HG03439 (cell line): ENCODE measurements around the gene SH3GL2.

Experiments used
- ATAC-seq: cut with Tn5 transposase; IDR thresholded peaks from one replicate; pipeline ENCODE4 v1.9.1; 2021; ENCODE audit warnings: mild to moderate bottlenecking, moderate library complexity; ENCODE audit not compliant: unreplicated experiment

SH3GL2 gene

DNA sequence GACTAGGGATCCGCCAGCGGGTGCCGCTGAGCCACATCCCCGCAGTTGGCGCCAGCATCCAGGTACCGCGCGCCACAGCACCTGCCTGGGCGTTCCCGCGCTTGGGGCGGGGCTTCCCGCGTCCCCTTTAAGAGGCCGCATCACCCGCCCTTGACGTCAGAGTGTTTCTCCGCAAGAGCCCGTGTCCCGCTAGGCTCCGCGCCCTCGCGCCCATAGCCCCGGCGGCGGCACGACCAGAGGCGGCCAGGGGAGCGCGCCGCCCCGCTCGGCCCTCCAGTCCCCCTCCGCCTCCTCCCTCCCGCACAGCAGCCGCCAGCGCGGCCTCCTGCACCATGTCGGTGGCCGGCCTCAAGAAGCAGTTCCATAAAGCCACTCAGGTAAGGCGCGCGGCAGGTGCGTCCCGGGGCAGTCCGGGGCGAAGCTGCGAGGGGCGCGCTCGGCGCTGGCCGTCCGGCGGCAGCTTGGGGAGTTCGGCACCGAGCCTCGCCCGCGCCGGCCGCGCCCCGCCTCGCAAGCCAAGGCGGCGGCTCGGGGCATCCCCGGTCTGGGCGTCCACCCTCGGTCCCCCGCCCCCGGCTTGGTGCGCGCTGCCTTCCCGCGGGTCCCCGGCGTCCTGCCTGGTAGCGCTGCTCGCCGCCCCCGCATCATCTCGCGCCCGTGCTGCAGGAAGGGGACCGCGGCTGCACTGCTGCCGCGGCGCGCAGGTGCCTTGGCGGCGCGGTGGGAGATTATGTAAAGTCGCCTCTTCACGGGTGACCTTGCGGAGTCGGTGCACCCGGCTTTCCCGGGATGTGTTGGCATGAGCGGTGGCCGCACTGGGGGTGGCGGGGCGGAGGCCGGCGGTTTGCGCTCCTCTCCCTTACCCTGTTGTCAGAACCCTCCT lies at the start of gene SH3GL2:
Gene SH3GL2, plus strand, starts transcription at position 156 of the 883 bp plus-strand sequence.
- ATAC-seq: peak; percentile 77

DNA sequence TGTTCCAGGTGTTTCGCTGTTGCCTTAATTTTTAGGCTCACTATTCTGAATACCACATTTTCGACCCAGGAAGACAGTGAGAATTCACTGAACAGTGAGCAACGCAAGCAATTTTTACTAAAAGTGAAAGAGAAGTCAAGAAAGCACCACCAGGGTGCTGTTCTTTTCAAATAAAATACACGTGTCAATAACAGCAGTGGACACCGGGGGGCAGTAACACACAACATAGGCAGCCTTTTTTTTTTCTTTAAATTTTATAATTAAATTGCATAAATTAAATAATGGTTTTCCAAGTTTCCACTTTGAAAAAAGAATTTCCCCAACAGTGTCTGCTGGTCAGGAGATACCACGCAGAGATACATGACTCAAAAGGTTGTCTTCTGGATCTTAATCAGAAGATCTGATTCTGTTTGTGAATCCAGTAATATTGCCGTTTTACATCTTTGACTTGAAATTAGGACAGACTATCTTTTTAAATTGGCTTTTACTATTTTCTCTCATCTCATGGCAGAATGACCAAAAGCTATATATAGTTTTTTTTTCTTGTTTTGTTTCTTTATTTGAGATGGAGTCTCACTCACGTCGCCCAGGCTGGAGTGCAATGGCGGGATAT lies 47.1 kb upstream of the SH3GL2 start:
- ATAC-seq: peak; percentile 88

DNA sequence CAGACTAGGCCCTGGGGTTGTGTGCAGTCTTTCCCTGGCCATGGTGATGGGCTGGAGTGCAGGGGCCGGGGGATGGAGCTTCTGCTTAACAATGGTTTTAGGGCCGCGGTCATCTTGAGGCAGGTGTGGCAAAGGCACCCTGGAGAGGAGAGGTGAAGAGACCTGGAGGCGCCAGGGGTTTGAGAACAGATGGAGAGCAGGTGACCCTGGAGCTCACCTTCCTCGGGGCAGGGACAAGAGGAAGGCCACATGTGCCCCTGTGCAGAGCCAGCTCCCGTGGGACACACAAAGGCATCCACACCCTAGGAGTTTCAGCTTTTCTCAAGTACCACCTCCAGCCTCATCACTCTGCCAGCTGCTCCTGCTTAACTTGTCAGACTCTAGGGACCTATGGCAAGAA lies 46.4 kb upstream of the SH3GL2 start:
- ATAC-seq: no peak

DNA sequence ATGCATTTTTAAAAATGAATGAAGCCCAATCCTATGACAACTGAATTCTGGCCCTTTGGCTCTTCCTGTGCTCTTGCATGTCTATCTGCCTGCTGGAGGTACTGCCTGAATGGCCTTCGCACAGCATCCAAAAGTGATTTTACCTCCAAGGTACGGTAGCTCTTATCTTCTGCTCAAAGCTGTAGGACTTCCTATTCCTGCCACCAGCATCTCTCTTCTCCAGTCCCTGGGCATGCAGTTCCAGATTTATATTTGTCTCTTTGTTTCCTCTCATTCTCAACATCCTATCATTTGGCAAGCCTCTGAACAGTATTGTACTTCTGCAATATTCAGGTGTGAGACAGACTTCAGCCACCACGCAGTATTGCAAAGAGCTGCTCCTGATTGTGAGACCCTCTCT lies 43.7 kb upstream of the SH3GL2 start:
- no peak for ATAC-seq

DNA sequence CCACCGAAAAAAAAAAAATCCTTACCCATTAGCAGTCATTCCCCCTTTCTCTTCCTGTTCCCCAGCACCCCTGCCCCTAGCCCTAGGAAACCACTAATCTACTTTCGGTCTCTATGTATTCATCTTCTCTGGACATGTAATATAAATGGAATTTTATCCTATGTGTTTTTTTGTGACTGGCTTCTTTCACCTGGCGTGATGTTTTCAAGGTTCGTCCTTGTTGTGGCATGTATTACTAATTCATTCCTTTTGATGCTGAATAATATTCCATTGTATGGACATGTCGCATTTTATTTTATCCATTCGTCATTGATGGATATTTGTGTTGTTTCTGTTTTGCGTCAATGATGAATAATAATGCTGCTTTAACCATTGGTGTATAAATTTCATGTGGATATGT lies 42.8 kb upstream of the SH3GL2 start:
- no peak for ATAC-seq

DNA sequence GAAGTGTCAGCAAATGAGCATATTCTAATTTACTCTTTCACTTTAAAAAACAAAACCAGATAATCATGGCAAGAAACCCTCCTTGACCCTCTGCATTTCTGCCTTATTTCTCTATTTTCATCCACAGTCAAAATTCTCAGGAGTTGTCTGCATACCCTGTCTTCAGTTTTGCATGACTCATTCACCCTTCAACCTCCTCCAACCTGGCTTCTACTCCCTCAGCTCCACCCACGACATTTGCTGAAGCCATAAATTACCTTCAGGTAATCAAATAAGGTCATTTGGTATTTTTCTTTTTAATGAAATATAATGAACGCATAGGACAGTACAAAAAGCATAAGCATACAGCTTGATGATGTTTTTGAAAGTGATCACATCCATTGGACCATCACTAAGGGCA lies 27.8 kb upstream of the SH3GL2 start:
- ATAC-seq: no peak

DNA sequence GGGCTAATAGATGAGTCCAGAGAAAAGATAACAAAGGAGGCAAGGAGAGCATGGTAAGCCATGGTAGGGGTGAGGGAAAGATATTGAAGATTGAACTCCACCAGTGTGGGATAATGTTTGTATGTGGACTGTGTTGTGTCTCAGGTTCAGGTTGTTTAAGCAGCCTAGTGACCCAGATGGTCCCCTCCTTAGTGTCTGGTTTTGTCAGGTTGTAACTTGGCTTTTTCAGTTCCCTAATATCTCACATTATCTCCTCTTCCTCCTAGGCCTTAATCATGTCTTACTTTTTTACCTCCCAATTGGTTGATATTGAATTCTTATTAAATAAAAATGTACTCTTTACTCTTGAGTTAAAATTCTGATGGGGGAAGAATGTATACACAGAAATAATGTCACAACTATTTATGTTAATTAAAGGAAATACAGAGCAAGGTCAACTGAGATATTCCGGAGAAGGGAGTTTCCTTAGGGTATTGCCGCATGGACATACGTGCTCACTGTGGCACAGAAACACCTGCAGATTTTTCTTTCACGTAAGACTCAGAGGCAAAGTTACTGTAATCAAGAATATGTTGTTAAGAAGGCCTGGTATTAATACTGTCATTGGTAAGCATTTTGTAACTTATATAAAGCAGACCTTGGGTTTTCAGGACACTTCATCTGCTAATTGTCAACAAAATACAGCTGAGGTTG lies 23.4 kb upstream of the SH3GL2 start:
- no peak for ATAC-seq

DNA sequence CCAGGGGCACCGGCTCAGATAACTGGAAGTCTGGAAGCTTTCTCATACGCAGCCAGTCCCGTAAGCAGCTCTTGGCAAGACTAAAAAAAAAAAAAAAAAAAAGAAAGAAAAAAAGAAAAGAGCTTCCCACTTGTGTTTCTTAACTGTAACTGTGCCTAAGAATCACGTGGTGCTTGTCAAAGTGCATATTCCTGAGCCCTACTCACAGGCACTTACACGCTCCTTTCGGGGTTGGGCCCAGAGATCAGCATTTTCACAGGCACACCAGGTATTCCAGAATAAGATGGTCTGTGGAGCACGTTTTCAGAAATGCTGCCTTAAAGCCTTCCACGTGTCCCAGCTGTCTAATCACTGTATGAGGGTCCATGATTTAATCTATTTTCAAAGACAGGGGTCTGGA lies 22.6 kb upstream of the SH3GL2 start:
- no peak for ATAC-seq

DNA sequence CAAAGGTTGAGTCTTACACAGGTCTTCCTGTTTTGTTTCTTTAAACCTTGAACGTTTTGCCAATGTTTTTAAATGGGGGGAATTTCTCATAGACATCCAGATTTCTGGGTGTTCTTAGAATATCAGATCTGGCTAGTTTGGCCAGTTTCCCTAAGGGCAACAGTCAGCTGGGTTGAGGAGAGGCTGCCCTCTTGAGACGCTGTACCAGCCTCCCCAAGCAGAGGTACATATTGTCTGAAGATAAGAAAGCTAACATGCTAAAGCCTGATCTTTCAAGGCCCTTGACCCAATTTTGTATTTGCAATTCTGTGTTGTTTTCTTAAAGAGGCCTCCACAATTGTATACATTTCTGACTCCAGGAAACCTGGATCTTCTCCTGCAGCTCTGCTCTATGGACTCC lies 21.9 kb upstream of the SH3GL2 start:
- no peak for ATAC-seq

DNA sequence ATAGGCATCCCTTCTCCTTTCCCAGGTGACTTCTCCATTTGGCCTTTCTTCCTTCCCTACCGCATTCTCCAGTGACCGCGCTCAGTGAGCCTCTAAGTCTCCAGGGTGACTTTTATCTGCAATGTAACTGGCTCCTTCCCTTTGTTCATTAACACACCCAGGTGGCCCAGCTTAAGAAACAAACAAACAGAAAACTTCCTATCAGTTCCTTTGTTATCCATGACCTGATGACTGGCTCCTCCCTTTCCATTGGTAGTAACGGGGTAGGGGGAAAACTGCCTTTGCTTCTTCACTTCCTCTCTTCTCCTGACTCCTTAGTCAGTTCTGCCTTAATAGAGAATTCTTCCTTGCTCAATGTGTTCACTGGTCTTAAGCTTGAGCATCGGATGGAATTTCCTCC lies 7.0 kb upstream of the SH3GL2 start:
- no peak for ATAC-seq

DNA sequence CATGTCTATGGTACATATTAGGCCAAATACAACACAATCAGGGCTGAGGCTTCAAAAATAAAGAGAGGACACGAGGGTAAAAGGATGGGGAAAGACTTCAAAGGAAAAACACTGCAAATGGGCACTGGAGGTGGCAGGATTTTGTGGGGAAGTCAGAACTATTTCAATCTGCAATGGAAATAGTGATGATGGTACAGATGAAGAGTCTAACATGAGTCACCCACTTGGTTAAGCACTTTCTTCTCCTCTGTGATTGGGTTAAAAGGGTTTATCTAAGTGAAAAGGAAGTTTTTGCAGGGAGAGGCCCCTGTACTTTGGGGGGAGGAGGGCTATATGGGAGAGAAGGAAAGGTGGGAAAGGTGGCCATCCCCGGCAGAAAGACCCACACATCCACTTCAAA lies 4.5 kb upstream of the SH3GL2 start:
- no peak for ATAC-seq

DNA sequence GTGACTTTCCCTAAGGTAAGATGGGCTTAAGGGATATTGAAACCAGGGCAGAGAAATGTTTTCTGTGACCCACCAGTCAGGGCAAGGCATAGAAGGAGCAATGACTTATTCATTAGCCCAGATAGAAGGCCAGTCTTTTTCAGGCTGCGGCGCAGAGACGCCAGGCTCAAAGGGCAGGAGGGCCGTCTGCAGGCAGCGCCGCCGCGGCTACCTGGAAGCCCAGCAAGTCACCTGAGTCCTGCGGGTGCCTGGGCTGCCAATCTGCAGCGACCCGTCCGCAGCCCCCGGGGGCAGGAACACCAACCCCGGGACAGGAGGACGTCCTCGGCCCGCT lies 322 bp upstream of the SH3GL2 start:
- ATAC-seq: no peak

DNA sequence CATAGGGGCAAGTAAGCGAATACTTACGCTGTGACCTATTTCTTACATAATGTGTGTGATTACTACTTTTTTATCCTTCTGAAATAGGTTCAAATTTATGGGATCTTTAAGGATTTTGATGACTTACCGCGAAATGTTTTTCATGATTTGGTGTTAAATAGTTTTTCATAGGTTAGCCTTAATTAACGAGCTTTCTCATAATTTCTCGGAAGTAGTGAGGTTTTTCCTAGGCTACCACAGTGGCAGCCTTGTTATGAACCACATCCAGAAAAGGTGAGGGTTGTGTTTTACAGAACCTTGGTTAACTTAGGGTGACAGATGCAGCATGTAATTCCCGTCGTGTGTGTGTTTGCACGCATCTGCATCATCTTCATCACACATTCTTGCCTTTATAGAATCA lies 1.3 kb downstream of the SH3GL2 start:
- no peak for ATAC-seq

DNA sequence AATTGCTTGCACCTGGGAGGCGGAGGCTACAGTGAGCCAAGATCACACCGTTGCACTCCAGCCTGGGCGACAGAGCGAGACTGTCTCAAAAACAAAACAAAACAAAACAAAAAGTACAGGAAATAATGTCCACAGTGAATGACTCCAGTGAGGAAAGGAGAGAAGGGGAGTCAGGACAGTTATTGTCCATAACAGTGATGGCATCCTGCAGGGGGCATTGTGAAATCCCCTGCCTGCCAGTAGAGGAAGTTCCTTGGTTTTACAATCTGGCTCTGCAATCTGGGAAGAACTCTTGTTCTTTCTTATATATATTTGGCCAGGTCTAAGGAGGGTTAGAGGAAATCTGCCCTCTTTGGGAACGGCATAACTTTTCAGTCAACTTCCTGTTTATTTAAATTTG lies 8.2 kb downstream of the SH3GL2 start:
- no peak for ATAC-seq

DNA sequence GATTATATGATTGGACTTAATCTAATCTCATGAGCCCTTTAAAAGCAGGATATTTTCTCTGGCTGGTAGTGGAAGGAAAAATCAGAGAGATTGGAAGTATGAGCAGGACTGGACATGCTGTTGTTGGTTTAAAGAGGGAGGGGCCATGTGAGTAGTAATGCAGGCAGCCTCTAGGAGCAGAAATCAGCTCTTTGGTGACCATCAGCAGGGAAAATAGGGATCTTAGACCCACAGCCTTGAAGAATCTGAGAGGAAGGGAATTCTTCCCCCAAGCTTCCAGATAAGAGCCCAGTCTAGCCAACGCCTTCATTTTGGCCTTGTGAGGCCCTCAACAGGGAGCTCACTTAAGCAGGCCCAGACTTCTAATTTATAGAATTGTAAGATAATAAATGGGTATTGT lies 9.5 kb downstream of the SH3GL2 start:
- no peak for ATAC-seq

DNA sequence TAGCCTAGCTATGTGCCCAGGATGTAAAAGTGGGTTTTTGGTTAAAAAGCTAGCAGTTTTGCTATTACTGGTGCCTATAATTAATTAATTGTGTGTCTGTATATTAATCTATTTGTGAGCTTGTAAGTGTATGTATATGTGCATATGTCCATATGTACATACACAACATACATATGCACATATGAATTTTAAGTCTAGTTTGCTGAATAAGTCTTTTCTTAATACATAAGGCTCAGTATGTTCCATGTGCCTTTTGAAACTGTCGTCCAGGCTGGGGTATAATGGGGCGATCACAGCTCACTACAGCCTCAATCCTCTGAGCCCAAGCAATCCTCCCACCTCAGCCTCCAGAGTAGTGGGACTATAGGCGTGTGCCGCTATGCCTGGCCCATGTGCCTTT lies 10.1 kb downstream of the SH3GL2 start:
- no peak for ATAC-seq

DNA sequence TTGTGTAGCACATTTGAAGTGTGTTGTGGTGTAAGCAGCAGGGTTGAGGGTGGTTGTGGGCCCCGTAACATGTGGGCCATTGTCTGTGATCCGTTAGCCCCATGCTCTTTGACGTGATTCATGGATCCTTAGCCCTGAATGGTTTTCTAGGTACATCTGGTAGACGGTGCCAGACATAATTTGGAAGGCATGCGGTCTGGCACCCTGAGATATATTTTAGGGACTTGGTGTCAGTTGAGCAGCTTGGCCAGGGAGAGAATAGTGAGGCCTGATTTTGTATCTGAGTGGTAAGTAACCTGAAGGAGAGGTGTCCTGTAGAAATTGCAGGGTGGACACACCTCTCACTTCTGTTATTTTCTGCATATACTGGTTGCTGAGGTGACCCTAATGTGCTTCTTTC lies 10.9 kb downstream of the SH3GL2 start:
- no peak for ATAC-seq

DNA sequence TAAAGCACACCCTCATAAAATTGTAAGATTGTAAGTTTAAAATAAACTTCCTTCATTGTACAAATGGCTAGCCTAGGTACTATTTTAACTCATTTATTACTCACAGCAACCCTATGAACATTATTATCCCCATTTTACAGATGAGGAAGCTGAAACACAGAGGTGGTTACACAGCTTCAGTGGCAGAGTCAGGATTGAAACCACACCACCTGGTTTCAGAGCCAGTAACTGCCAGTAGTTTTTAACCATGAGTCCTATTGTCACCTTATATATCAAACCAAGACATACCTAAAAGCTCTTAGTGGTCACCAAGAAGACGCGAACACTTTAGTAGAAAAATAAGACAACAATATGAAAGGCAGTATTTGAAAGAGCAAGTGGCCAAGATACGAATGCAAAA lies 16.1 kb downstream of the SH3GL2 start:
- ATAC-seq: no peak

DNA sequence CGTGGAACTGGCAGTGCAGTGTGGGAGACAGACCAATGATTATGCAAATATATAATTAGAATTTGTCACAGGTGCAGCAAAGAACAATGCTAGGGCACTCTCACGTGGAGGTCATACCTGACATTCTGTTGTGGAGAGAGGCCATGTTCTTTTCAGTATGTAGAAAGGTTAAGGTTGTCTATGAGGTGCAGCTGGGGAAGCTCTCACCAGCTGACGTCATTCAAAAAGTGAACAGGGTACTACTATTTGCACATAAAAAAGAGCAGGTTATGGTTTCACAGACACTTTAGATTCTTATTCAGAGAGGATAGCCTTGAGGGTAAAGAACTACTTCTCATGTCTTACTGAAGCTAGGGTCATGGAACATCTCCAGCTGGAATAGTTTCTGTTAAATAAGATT lies 19.1 kb downstream of the SH3GL2 start:
- no peak for ATAC-seq

DNA sequence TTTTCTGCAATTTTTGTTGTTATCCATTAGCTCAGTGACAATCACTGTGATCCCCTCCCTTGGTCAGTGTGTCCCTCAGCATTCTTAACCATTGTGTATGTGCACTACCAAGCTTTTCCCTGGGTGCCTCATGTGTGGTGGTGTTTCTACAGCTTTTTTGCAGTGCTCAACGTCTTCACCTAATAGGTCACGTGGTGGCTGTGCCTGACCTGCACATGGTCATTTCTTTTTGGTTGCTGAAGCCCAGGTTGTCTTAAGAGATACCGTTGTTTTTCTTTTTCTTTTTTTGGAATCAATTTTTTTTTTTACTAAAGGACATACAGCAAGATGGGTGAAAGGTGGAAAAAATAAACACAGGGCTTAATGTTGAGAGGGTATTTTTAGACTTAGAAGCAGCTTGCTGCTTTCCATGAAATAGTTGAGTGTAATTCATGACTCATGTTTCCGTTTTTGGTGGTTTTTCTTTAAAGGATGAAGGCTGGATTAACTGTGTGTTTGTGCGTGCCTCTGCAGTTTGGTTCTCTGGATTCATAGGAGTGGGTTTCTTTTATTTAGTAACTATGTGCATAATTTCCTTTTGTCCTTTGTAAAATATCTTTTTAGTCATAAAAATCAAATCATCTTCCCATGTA lies 22.2 kb downstream of the SH3GL2 start:
- no peak for ATAC-seq

DNA sequence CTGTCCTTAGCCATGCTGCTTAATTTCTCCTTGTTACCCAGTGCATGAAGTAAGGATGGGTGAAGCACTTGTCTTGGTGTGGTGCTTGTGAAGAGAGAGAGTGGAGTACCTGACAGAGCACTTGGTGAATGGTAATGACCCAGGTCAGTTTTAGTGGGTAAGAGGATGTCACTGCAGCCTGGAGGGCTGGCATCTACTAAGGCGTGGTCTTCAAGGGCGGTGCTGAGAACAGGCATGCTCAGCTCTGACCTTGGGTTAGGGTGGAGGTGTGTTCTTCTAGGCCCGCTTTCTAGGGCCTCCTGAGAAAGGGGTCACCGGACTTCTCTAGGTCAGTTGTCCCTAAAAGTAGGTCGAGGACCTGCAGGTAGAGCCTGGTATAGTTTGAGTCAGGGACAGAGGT lies 25.7 kb downstream of the SH3GL2 start:
- no peak for ATAC-seq
